SK-N-SH (cell line): ENCODE measurements around the gene CYP11A1. TPM values are rescaled to one million over a fixed set of nuclear protein-coding genes. Genes with fewer than 3 reads are reported as not detected.

Source experiments
- CTCF ChIA-PET: fragments of 300-600, 350-600 bp; formaldehyde crosslinking; extraction: SDS; loops from one replicate; lab custom pipeline; 2021; lab: Yijun Ruan, JAX
- POLR2A ChIA-PET: fragments of 350-600 bp; sonication (Branson Sonifier 250); formaldehyde crosslinking; extraction: SDS; loops from one replicate; lab custom pipeline; 2020; ENCODE audit warnings: antibody characterized with exemption, inconsistent platforms; lab: Yijun Ruan, JAX
- DNase-seq: peaks from one replicate; pipeline ENCODE4 v3.0.0; 2012
- H2AFZ ChIP-seq: fragments of 200-600 bp; sonication (generic); 2 replicates; pipeline ENCODE4 v1.8.1; 2016; ENCODE audit warnings: antibody characterized with exemption, mild to moderate bottlenecking, low read depth
- H3F3A ChIP-seq: fragments of 200-600 bp; sonication (generic); replicated peaks from 2 replicates; pipeline ENCODE3; 2016; ENCODE audit warnings: antibody characterized with exemption, mild to moderate bottlenecking; ENCODE audit not compliant: insufficient read depth
- H3K27ac ChIP-seq, 2 experiments: fragments of 200-500 bp in 1 of 2; fragments of 200-600 bp in 1 of 2; sonication (Bioruptor generic) in 1 of 2; sonication (generic), shearing (Covaris generic) in 1 of 2; 2 replicates each; pipeline versions ENCODE4 v1.5.1 to v1.6.1; 2014 to 2016; ENCODE audit warnings: low read depth in 2 of 2, inconsistent platforms in 1 of 2, low read length in 1 of 2, mild to moderate bottlenecking in 1 of 2, mixed read lengths in 1 of 2
- H3K27me3 ChIP-seq: fragments of 200-600 bp; sonication (generic), shearing (Covaris generic); 2 replicates; pipeline ENCODE4 v1.6.1; 2016; ENCODE audit warnings: mixed run types; ENCODE audit not compliant: insufficient read depth
- H3K36me3 ChIP-seq, 2 experiments: fragments of 200-500 bp in 1 of 2; fragments of 200-600 bp in 1 of 2; sonication (Bioruptor generic) in 1 of 2; sonication (generic) in 1 of 2; replicated peaks in 1 of 2; 2 replicates each; pipeline versions ENCODE3 to v1.5.1; 2014 to 2016; ENCODE audit warnings: low read length in 1 of 2, mild to moderate bottlenecking in 1 of 2; ENCODE audit not compliant: insufficient read depth in 2 of 2, control insufficient read depth in 1 of 2
- H3K4me1 ChIP-seq, 2 experiments: fragments of 200-500 bp in 1 of 2; fragments of 200-600 bp in 1 of 2; sonication (Bioruptor generic) in 1 of 2; sonication (generic), shearing (Covaris generic) in 1 of 2; 2 replicates each; pipeline versions ENCODE4 v1.5.1 to v1.6.1; 2014 to 2016; ENCODE audit warnings: low read depth in 1 of 2, low read length in 1 of 2, mixed run types in 1 of 2; ENCODE audit not compliant: insufficient read depth in 2 of 2, control insufficient read depth in 1 of 2
- H3K4me2 ChIP-seq: fragments of 200-600 bp; sonication (generic), shearing (Covaris generic); 2 replicates; pipeline ENCODE4 v1.6.1; 2017; ENCODE audit warnings: mixed run types
- H3K4me3 ChIP-seq, 2 experiments: fragments of 200-500 bp in 1 of 2; fragments of 200-600 bp in 1 of 2; sonication (Bioruptor generic) in 1 of 2; sonication (generic), shearing (Covaris generic) in 1 of 2; 2 replicates each; pipeline versions ENCODE4 v1.5.1 to v1.8.1; 2014 to 2016; ENCODE audit warnings: low read depth in 2 of 2, inconsistent platforms in 1 of 2, low read length in 1 of 2, mild to moderate bottlenecking in 1 of 2, mixed read lengths in 1 of 2, moderate library complexity in 1 of 2
- H3K79me2 ChIP-seq: fragments of 200-600 bp; sonication (generic); 2 replicates; pipeline ENCODE4 v1.8.1; 2017; ENCODE audit warnings: mild to moderate bottlenecking; ENCODE audit not compliant: insufficient read depth
- H3K9ac ChIP-seq: fragments of 200-600 bp; sonication (generic); 2 replicates; pipeline ENCODE4 v1.6.1; 2017; ENCODE audit warnings: mixed run types
- H3K9me2 ChIP-seq: fragments of 200-600 bp; sonication (generic); 2 replicates; pipeline ENCODE4 v1.6.1; 2017; ENCODE audit warnings: mixed run types
- H3K9me3 ChIP-seq: fragments of 200-600 bp; sonication (generic); 2 replicates; pipeline ENCODE4 v1.6.1; 2017; ENCODE audit warnings: mixed run types, mild to moderate bottlenecking, moderate library complexity
- H4K20me1 ChIP-seq: fragments of 200-600 bp; sonication (generic); 2 replicates; pipeline ENCODE4 v1.6.1; 2017; ENCODE audit warnings: mild to moderate bottlenecking, mixed run types; ENCODE audit not compliant: insufficient read depth
- EP300 ChIP-seq, 2 experiments: IDR thresholded peaks; 2 replicates each; pipeline versions ENCODE4 v1.4.0 to v1.6.1; 2012; ENCODE audit warnings: borderline replicate concordance in 1 of 2, low read depth in 1 of 2, low read length in 1 of 2
- EZH2phosphoT487 ChIP-seq: fragments of 200-600 bp; sonication (generic); IDR thresholded peaks from 2 replicates; pipeline ENCODE4 v1.6.1; 2017; ENCODE audit warnings: low read depth, mixed run types, mild to moderate bottlenecking, antibody characterized with exemption, moderate library complexity, borderline replicate concordance
- FOSL2 ChIP-seq: IDR thresholded peaks from 2 replicates; pipeline ENCODE4 v1.4.0; 2012; ENCODE audit warnings: low read depth, mild to moderate bottlenecking, moderate library complexity, borderline replicate concordance
- FOXJ3 ChIP-seq: sonication (generic); formaldehyde crosslinking; IDR thresholded peaks from 2 replicates; pipeline ENCODE4 v1.5.1; 2020; ENCODE audit warnings: mild to moderate bottlenecking, missing genetic modification reagents
- GABPA ChIP-seq: IDR thresholded peaks from 2 replicates; pipeline ENCODE4 v1.4.0; 2012; ENCODE audit warnings: low read depth, mild to moderate bottlenecking
- GATA2 ChIP-seq: sonication (generic); formaldehyde crosslinking; IDR thresholded peaks from 2 replicates; pipeline ENCODE4 v1.5.0; 2020; ENCODE audit warnings: mild to moderate bottlenecking, missing genetic modification reagents
- JUND ChIP-seq: IDR thresholded peaks from 2 replicates; pipeline ENCODE4 v1.4.0; 2012
- MEF2A ChIP-seq: IDR thresholded peaks from 2 replicates; pipeline ENCODE4 v1.4.0; 2012; ENCODE audit warnings: low read depth, borderline replicate concordance
- MXI1 ChIP-seq: IDR thresholded peaks from 2 replicates; pipeline ENCODE4 v1.6.1; 2012; ENCODE audit warnings: mild to moderate bottlenecking, low read depth, low read length, improper control_type of control experiment
- NRF1 ChIP-seq: IDR thresholded peaks from 2 replicates; pipeline ENCODE4 v1.6.1; 2012; ENCODE audit warnings: low read depth, mild to moderate bottlenecking, low read length
- RCOR1 ChIP-seq: fragments of 150-350 bp; IDR thresholded peaks from 2 replicates; pipeline ENCODE4 v1.6.1; 2017; ENCODE audit warnings: antibody characterized with exemption, low read length
- RFX5 ChIP-seq: IDR thresholded peaks from 2 replicates; pipeline ENCODE4 v1.6.1; 2012; ENCODE audit warnings: mild to moderate bottlenecking, improper control_type of control experiment, low read length
- RXRA ChIP-seq: IDR thresholded peaks from 2 replicates; pipeline ENCODE4 v1.4.0; 2012; ENCODE audit warnings: low read depth, mild to moderate bottlenecking, borderline replicate concordance
- SMC3 ChIP-seq: IDR thresholded peaks from 2 replicates; pipeline ENCODE4 v1.6.1; 2012; ENCODE audit warnings: low read depth, low read length, improper control_type of control experiment
- WGBS: methylation state at CpG from one replicate; pipeline ENCODE4 v1.1.6; 2017; ENCODE audit warnings: low lambda C conversion rate; 5-methylcytosine and 5-hydroxymethylcytosine counted together
- polyA plus RNA-seq, 3 experiments: library from polyadenylated mRNA; depleted of rRNA; stranded (reverse); fragments of >200 nt; gene quantifications; 2 replicates each; pipeline ENCODE4 v1.2.3, GENCODE V29; 2012
- TF ChIP-seq, protein P1 (sequence below): fragments of 150-350 bp; IDR thresholded peaks from 2 replicates; pipeline ENCODE4 v1.6.1; 2016; ENCODE audit warnings: mild to moderate bottlenecking, low read depth, low read length
- TF ChIP-seq, protein P2 (sequence below): IDR thresholded peaks from 2 replicates; pipeline ENCODE4 v1.4.0; 2012; ENCODE audit warnings: low read depth, borderline replicate concordance
- TF ChIP-seq, protein P3 (sequence below): IDR thresholded peaks from 2 replicates; pipeline ENCODE4 v1.6.1; 2012; ENCODE audit warnings: mild to moderate bottlenecking, low read depth, low read length, moderate library complexity
- TF ChIP-seq, protein P4 (sequence below): IDR thresholded peaks from 2 replicates; pipeline ENCODE4 v1.4.0; 2012; ENCODE audit warnings: low read depth, borderline replicate concordance

CYP11A1 gene
- polyA plus RNA-seq, 1 of the 3 experiments (the other 2 are of a cell fraction) = 0.08 TPM

- H3K4me1 ChIP-seq = peaks cover 0 to 7% of the 10 kb centered on the region in 2 experiments; a peak in 1 of 4 replicates
- TF ChIP-seq EZH2phosphoT487 (no peak), RFX5 (no peak), RCOR1 (no peak), GATA2 (CRISPR knock-in tag) (no peak), EP300 (IDR thresholded peaks at IDR 0.05; ENCODE audit: borderline replicate concordance in 1 of 2, low read depth in 1 of 2, low read length in 1 of 2) (no peak), SMC3 (no peak), FOXJ3 (CRISPR knock-in tag) (no peak), GABPA (no peak), MEF2A (no peak)
- TF ChIP-seq, protein P1, sequence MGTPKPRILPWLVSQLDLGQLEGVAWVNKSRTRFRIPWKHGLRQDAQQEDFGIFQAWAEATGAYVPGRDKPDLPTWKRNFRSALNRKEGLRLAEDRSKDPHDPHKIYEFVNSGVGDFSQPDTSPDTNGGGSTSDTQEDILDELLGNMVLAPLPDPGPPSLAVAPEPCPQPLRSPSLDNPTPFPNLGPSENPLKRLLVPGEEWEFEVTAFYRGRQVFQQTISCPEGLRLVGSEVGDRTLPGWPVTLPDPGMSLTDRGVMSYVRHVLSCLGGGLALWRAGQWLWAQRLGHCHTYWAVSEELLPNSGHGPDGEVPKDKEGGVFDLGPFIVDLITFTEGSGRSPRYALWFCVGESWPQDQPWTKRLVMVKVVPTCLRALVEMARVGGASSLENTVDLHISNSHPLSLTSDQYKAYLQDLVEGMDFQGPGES = no peak
- TF ChIP-seq, protein P2, sequence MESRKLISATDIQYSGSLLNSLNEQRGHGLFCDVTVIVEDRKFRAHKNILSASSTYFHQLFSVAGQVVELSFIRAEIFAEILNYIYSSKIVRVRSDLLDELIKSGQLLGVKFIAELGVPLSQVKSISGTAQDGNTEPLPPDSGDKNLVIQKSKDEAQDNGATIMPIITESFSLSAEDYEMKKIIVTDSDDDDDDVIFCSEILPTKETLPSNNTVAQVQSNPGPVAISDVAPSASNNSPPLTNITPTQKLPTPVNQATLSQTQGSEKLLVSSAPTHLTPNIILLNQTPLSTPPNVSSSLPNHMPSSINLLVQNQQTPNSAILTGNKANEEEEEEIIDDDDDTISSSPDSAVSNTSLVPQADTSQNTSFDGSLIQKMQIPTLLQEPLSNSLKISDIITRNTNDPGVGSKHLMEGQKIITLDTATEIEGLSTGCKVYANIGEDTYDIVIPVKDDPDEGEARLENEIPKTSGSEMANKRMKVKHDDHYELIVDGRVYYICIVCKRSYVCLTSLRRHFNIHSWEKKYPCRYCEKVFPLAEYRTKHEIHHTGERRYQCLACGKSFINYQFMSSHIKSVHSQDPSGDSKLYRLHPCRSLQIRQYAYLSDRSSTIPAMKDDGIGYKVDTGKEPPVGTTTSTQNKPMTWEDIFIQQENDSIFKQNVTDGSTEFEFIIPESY = no peak
- no peak overlapping the region for H3K4me2 ChIP-seq
- WGBS = 61% methylated on average over 7 of the region's 11 CpGs
- H3K9me2 ChIP-seq = no peaks in the 10 kb centered on the region
- H3K9ac ChIP-seq = no peak overlapping the region
- no peak overlapping the region for H3K27ac ChIP-seq
- H3K27me3 ChIP-seq = no peaks in the 10 kb centered on the region
- CTCF ChIA-PET = interaction anchor here (1.0 to 18.6 kb wide), 6 partner anchors 9 to 358 kb away, joined by 3 to 339 read pairs (median 8); no protein-coding TSS in a partner anchor
- H2AFZ ChIP-seq = no peak overlapping the region
- H3K9me3 ChIP-seq = no peaks in the 10 kb centered on the region
- DNase-seq = no peak
- H3F3A ChIP-seq = no peaks in the 10 kb centered on the region
- H3K4me3 ChIP-seq = no peak overlapping the region
- POLR2A ChIA-PET = no interaction called here
- H4K20me1 ChIP-seq = no peaks in the 10 kb centered on the region
- no peaks in the 10 kb centered on the region for H3K36me3 ChIP-seq
- no peaks in the 10 kb centered on the region for H3K79me2 ChIP-seq
These were observed 36.5 kb downstream of the CYP11A1 start for GRCh38 chr15:74330861-74331408.

DNA sequence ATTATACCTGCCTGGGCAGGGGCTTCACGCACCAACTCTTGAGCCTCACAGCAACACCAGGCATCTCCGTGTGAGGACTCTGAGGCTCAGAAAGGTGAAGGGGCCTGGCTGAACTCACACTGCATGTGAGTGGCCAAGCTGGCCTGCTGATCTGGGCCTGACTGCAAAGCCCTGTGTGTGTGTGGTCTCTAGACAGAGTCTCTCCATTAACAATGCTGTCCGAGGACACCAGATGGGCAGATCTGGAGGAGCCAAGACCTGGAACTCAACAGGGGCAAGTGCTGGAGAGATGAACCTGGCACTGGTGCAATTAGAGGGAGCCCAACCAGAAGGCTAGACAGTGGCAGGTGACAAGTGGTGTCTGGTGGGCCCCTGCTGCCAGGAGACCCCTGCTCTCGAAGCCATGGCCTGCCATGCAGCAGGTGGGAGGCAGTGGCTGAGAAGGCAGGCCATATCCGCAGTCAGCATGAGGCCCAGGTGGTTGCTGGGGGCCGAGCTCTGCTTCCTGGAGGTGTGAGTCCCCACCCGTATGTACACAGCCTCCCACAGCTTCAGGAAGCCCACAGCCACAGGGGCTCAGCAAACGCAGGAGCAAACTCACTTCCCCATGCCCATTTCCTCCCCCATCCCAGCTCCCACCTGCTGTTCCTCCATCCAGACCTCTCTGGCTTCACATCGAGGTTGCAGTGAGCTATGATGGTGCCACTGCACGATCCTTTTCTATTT is 39.0 kb downstream of the CYP11A1 start:
- TF ChIP-seq MXI1 = no peak
- TF ChIP-seq, protein P3, sequence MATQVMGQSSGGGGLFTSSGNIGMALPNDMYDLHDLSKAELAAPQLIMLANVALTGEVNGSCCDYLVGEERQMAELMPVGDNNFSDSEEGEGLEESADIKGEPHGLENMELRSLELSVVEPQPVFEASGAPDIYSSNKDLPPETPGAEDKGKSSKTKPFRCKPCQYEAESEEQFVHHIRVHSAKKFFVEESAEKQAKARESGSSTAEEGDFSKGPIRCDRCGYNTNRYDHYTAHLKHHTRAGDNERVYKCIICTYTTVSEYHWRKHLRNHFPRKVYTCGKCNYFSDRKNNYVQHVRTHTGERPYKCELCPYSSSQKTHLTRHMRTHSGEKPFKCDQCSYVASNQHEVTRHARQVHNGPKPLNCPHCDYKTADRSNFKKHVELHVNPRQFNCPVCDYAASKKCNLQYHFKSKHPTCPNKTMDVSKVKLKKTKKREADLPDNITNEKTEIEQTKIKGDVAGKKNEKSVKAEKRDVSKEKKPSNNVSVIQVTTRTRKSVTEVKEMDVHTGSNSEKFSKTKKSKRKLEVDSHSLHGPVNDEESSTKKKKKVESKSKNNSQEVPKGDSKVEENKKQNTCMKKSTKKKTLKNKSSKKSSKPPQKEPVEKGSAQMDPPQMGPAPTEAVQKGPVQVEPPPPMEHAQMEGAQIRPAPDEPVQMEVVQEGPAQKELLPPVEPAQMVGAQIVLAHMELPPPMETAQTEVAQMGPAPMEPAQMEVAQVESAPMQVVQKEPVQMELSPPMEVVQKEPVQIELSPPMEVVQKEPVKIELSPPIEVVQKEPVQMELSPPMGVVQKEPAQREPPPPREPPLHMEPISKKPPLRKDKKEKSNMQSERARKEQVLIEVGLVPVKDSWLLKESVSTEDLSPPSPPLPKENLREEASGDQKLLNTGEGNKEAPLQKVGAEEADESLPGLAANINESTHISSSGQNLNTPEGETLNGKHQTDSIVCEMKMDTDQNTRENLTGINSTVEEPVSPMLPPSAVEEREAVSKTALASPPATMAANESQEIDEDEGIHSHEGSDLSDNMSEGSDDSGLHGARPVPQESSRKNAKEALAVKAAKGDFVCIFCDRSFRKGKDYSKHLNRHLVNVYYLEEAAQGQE = no peak
- TF ChIP-seq MEF2A = no peak
- no peak for TF ChIP-seq RCOR1
- TF ChIP-seq, protein P4, sequence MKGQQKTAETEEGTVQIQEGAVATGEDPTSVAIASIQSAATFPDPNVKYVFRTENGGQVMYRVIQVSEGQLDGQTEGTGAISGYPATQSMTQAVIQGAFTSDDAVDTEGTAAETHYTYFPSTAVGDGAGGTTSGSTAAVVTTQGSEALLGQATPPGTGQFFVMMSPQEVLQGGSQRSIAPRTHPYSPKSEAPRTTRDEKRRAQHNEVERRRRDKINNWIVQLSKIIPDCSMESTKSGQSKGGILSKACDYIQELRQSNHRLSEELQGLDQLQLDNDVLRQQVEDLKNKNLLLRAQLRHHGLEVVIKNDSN = no peak
- TF ChIP-seq RXRA = no peak
- TF ChIP-seq FOSL2 = no peak
- TF ChIP-seq JUND = no peak
- no peak for TF ChIP-seq NRF1
- Histone ChIP-seq H3K36me3 (no peaks in the 10 kb centered on the region), H3K4me2 (no peak overlapping the region), H3K79me2 (no peaks in the 10 kb centered on the region), H3F3A (no peaks in the 10 kb centered on the region), H2AFZ (no peak overlapping the region), H3K9ac (no peak overlapping the region), H3K4me1 (peaks cover 0 to 7% of the 10 kb centered on the region in 2 experiments; a peak in 1 of 4 replicates), H3K4me3 (no peak overlapping the region), H3K9me2 (no peaks in the 10 kb centered on the region), H3K27ac (no peak overlapping the region), H3K9me3 (no peaks in the 10 kb centered on the region), H3K27me3 (no peaks in the 10 kb centered on the region), H4K20me1 (no peaks in the 10 kb centered on the region)
- WGBS = 63% methylated on average over 5 of the region's 10 CpGs
- ChIA-PET CTCF (interaction anchor here (0.9 to 18.6 kb wide), 6 partner anchors 7 to 292 kb away, joined by 3 to 339 read pairs (median 4); no protein-coding TSS in a partner anchor), POLR2A (no interaction called here)
- no peak for DNase-seq
